Measurements from ENCODE around the gene PRDM10. TPM values are rescaled to one million over a fixed set of nuclear protein-coding genes. Genes with fewer than 3 reads are reported as not detected.
A peak's percentile ranks its signal among the peaks of the same experiment; 100 is the strongest.

The PRDM10 gene
- total RNA-seq, 1 donor from 2014 or later, result 12.5 TPM

DNA sequence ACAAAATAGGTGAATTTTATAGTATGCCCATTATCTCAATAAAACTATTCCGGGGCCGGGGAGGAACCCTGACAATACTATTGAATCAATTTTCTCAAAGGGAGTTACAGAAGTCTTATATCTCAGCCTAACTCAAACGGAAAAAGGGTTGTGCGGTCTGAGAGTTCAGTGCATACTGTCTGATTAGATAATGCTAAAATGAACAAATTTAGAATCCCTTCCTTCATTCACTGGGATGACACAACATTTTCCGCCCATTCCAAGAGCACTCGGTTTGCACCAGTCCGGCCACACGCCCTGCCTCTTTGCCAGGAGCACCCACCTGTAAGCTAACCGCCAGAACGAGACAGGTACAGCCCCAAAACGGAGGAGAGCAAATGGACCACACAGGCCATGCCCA, 57.3 kb downstream of the PRDM10 start:
- no peak for DNase-seq (ENCODE audit: low spot score)

GRCh38 chr11:129944696-129945095, 57.9 kb downstream of the PRDM10 start:
- no peak for DNase-seq (ENCODE audit: low spot score)

DNA sequence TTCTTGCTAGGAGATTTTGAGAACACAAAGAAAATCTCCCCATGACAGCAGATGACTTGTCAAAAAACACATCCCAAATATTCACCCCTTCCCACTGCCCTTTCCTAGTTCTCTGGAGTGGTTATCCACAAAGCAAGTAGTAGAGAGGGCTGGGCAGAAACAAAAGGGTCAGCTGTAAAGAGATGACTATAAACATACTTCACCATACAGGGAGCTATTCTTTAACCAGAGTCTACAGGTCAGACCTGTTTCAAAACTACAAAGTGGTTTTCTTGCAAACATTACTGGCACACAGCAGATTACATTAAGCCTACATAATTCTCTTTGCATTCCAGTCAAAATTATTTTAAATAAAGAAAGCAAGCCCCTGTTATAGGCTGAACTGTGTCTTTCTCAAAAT, 59.6 kb downstream of the PRDM10 start:
- DNase-seq (ENCODE audit: low spot score), result no peak

GRCh38 chr11:129939510-129939909, 63.1 kb downstream of the PRDM10 start:
- no peak for DNase-seq (ENCODE audit: low spot score)

GRCh38 chr11:129938764-129939163, 63.9 kb downstream of the PRDM10 start:
- no peak for DNase-seq (ENCODE audit: low spot score)

- no peak for DNase-seq (ENCODE audit: low spot score)
Observed at GRCh38 chr11:129937592-129938238, 64.9 kb downstream of the PRDM10 start.

DNA sequence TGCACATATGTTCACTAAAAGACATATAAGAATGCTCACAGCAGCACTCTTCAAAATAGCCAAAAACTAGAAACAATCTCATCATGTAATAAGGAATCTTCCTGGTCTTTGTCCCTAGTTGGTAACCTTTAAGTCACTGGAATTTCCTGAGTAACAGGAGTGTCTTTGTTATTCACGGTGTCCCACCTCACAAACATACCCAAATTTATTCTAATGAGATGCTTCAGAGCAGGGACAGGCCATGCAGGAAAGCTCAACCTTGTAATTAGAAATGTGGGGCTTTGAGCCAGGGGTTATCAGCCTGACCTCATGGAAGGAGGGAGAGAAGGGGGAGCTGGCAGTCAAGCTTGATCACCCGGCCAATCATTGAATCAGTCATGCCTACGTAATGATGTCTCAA, 66.9 kb downstream of the PRDM10 start:
- DNase-seq (ENCODE audit: low spot score), result no peak

- DNase-seq (ENCODE audit: low spot score), result no peak
Observed at GRCh38 chr11:129933891-129934290, 68.7 kb downstream of the PRDM10 start.

GRCh38 chr11:129933262-129933661, 69.4 kb downstream of the PRDM10 start:
- no peak for DNase-seq (ENCODE audit: low spot score)

- no peak for DNase-seq (ENCODE audit: low spot score)
Observed at GRCh38 chr11:129932381-129933067, 70.1 kb downstream of the PRDM10 start.

- no peak for DNase-seq (ENCODE audit: low spot score)
Observed at GRCh38 chr11:129930743-129931142, 71.9 kb downstream of the PRDM10 start.

DNA sequence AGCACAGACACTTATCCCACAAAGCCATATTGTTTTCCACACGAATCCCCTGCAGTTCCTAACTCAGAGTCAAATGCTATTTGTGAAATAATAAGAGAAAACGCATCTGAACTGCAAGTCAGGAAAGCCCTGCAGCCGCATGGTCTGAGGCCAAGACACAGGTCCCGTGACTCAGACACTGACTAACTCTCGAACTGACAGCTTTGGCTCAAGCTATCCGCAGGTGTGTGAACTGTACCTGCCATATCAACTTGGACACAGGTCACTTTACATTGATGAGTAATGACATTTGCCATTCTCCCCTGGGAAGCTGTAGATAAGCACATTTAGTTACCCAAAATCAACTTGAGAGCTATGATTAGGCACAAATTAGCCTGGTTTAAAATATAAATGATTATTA, 72.3 kb downstream of the PRDM10 start:
- DNase-seq (ENCODE audit: low spot score), result no peak

GRCh38 chr11:129929721-129930120, 72.9 kb downstream of the PRDM10 start:
- DNase-seq (ENCODE audit: low spot score), result no peak

- no peak for DNase-seq (ENCODE audit: low spot score)
Observed at GRCh38 chr11:129928923-129929692, 73.5 kb downstream of the PRDM10 start.

GRCh38 chr11:129922674-129923073, 80.0 kb downstream of the PRDM10 start:
- DNase-seq (ENCODE audit: low spot score), result no peak

DNA sequence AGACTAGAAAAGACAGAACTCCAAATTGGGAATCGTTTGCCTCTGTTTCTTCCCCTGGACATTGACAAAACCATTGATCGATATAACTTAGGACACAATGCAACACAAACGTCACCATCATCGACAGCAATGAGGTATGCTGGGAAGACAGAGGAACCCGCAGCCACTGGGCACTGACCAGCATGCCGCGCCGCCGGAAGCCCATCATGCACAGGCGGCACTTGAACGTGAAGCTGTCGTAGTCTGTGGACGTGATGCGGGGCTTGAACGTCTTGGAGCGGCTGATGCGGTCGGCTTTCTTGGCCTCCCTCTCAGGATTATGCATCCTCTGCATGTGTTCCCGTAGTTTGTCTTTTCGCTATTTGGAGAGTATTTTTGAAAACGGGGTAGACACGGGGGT, 84.3 kb downstream of the PRDM10 start:
- no peak for DNase-seq (ENCODE audit: low spot score)

GRCh38 chr11:129917231-129917630, 85.4 kb downstream of the PRDM10 start:
- DNase-seq (ENCODE audit: low spot score), result no peak

DNA sequence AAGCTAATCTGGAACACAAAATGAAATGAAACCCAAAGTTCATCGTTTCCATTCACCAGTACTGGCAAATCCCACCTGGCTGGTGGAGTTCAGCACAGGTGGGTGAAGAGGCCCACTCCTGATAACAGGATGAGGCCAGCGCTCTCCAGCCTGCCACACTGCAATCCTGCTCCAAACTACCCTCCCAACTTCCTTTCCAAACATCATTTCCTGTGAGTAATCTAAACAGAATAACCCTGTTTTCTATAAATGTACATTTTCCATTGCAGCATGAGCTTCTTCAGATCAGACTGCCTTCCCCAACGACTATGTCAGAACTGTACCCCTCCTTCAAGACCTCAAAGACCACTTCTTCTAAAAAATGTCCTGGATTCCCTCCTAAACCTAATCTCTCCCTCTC, 91.3 kb downstream of the PRDM10 start:
- no peak for DNase-seq (ENCODE audit: low spot score)

GRCh38 chr11:129910360-129910759, 92.3 kb downstream of the PRDM10 start:
- no peak for DNase-seq (ENCODE audit: low spot score)

DNA sequence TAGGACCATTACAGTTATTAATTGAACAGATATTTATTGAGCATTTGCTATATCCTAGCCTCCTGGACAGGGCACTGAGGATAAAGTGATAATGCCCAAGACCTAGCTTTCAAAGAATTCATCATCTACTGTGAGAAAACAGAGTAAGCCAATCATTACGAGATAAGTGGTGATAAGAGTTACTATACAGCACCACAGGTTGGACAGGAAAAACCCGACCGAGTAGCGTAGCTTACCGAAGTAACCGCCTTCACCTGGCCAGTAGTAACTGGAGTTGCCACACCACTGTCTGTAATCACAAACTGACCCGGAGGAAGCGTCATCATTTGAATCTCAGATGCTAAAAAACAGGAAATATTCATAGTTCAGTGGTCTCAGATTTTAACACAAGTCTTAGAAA, 97.2 kb downstream of the PRDM10 start:
- DNase-seq (ENCODE audit: low spot score), result no peak

DNA sequence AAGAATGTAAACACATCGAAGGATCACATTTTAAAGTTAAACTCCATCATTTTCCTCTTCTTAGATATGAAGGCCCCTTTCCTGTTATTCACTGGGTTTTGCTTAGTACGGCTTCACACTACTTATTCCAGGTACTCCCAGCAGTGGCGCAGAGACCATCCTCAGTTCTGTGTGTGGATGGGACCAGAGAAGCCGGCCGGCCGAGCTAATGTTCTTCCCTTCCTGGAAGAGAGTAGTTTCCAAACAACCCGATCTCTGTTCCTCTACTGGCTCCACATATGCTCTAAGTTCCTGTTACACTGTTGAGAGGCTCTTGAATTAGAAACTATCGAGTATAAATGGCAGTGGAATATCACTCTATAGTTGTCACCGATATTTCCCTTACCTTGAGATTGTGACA, 106.6 kb downstream of the PRDM10 start:
- no peak for DNase-seq (ENCODE audit: low spot score)

GRCh38 chr11:129895126-129896041, 107.3 kb downstream of the PRDM10 start, which contains the start of gene NFRKB:
TSS of gene NFRKB (minus strand) at chr11:129895578. CDS start at chr11:129892849, 2,729 bp downstream.
- peak; percentile 84 for DNase-seq (ENCODE audit: low spot score)
